Caco-2 (cell line): ENCODE measurements around the gene CEP112. TPM values are rescaled to one million over a fixed set of nuclear protein-coding genes. Genes with fewer than 3 reads are reported as not detected.

Experiments
- BruUV-seq: library from RNA; stranded (reverse); fragments of 400-500 nt; replicated peaks from 2 replicates; lab custom pipeline; 2021; lab: Mats Ljungman, UMichigan
- CTCF ChIA-PET: fragments of 300-600 bp; sonication (Branson Sonifier 250); formaldehyde crosslinking; loops from one replicate; lab custom pipeline; 2022; ENCODE audit warnings: antibody characterized with exemption; lab: Charles Lee
- POLR2A ChIA-PET: fragments of 300-600 bp; sonication (Branson Sonifier 250); formaldehyde crosslinking; loops from one replicate; lab custom pipeline; 2022; ENCODE audit warnings: antibody characterized with exemption; lab: Charles Lee
- DNase-seq, 2 experiments: peaks; one replicate each; pipeline versions ENCODE4 v3.0.0 to v3.0.0-alpha.2; 2020 to 2022
- H3K27me3 ChIP-seq: replicated peaks from 2 replicates; pipeline ENCODE4 v1.6.0; 2011; ENCODE audit warnings: low read length; ENCODE audit not compliant: control insufficient read depth, insufficient read depth
- H3K36me3 ChIP-seq: 2 replicates; pipeline ENCODE4 v1.5.1; 2011; ENCODE audit warnings: low read length; ENCODE audit not compliant: control insufficient read depth, insufficient read depth
- H3K4me1 ChIP-seq: fragments of 250-450 bp; sonication (Bioruptor Pico); 2 replicates; pipeline ENCODE4 v1.5.1; 2020; ENCODE audit warnings: mild to moderate bottlenecking
- H3K4me3 ChIP-seq: 2 replicates; pipeline ENCODE4 v1.5.1; 2011; ENCODE audit warnings: low read depth, mild to moderate bottlenecking, control low read depth, low read length
- H3K9me3 ChIP-seq: fragments of 250-450 bp; sonication (Bioruptor Pico); 2 replicates; pipeline ENCODE4 v1.5.1; 2020; ENCODE audit warnings: mild to moderate bottlenecking, moderate library complexity
- H3K27ac Mint-ChIP-seq: one replicate; pipeline ENCODE4 v1.8.0; 2022; ENCODE audit warnings: mixed read lengths; ENCODE audit not compliant: unreplicated experiment
- H3K27me3 Mint-ChIP-seq: one replicate; pipeline ENCODE4 v1.8.0; 2022; ENCODE audit warnings: mixed read lengths; ENCODE audit not compliant: insufficient read depth, unreplicated experiment
- H3K36me3 Mint-ChIP-seq: one replicate; pipeline ENCODE4 v1.8.0; 2022; ENCODE audit warnings: mild to moderate bottlenecking, mixed read lengths; ENCODE audit not compliant: insufficient read depth, unreplicated experiment
- H3K4me1 Mint-ChIP-seq: one replicate; pipeline ENCODE4 v1.8.0; 2022; ENCODE audit warnings: low read depth, mixed read lengths; ENCODE audit not compliant: unreplicated experiment
- H3K4me3 Mint-ChIP-seq: one replicate; pipeline ENCODE4 v1.8.0; 2022; ENCODE audit warnings: mild to moderate bottlenecking, moderate library complexity, mixed read lengths; ENCODE audit not compliant: unreplicated experiment
- H3K9me3 Mint-ChIP-seq: one replicate; pipeline ENCODE4 v1.8.0; 2022; ENCODE audit warnings: mixed read lengths; ENCODE audit not compliant: unreplicated experiment
- CTCF ChIP-seq, 2 experiments: fragments of 200-600 bp in 1 of 2; IDR thresholded peaks; 1 replicate in 1 of 2; 2 replicates in 1 of 2; pipeline versions ENCODE4 v1.5.1 to v1.8.0; 2011 to 2022; ENCODE audit warnings: antibody characterized with exemption in 1 of 2, control low read depth in 1 of 2, inconsistent platforms in 1 of 2, low read depth in 1 of 2, low read length in 1 of 2, mild to moderate bottlenecking in 1 of 2, moderate library complexity in 1 of 2; ENCODE audit not compliant: insufficient read depth in 1 of 2, severe bottlenecking in 1 of 2, unreplicated experiment in 1 of 2
- intact Hi-C: fragments of 100-400 bp; cut with micrococcal nuclease; formaldehyde crosslinking; loops from one replicate; pipeline ENCODE4 v1.10.0; 2022; ENCODE audit not compliant: unreplicated experiment
- total RNA-seq: library from RNA; stranded (reverse); gene quantifications from 2 replicates; pipeline ENCODE4 v1.2.3, GENCODE V29; 2022

Gene CEP112
- total RNA-seq, 1 experiment from 2014 or later, result 4.7 TPM

GRCh38 chr17:65952015-65952414 lies 239.9 kb downstream of the CEP112 start:
- no peaks in the 10 kb centered on the region for H3K36me3 ChIP-seq
- Mint-ChIP-seq H3K27ac (no peak overlapping the region), H3K4me1 (no peaks in the 10 kb centered on the region), H3K36me3 (no peaks in the 10 kb centered on the region), H3K4me3 (no peak overlapping the region), H3K9me3 (peaks cover 9% of the 10 kb centered on the region), H3K27me3 (peaks cover 4% of the 10 kb centered on the region)
- intact Hi-C loops, result no loop called here
- DNase-seq, result no peak
- H3K4me1 ChIP-seq, result no peaks in the 10 kb centered on the region
- no peaks in the 10 kb centered on the region for H3K27me3 ChIP-seq
- ChIA-PET POLR2A (no interaction called here), CTCF (no interaction called here)
- TF ChIP-seq CTCF (IDR thresholded peaks at IDR 0.05; ENCODE audit: insufficient read depth in 1 of 2, low read depth in 1 of 2, low read length in 1 of 2, severe bottlenecking in 1 of 2, unreplicated experiment in 1 of 2), result no peak
- BruUV-seq, result no TSS peak
- no peak overlapping the region for H3K4me3 ChIP-seq
- H3K9me3 ChIP-seq, result no peaks in the 10 kb centered on the region; the same call in 1 of the 2 replicates

GRCh38 chr17:65947831-65948230 lies 244.1 kb downstream of the CEP112 start:
- H3K4me1 Mint-ChIP-seq, result no peaks in the 10 kb centered on the region
- no peak overlapping the region for H3K27ac Mint-ChIP-seq
- H3K4me3 Mint-ChIP-seq, result no peak overlapping the region
- H3K9me3 Mint-ChIP-seq, result peaks cover 6% of the 10 kb centered on the region
- POLR2A ChIA-PET, result no interaction called here
- no TSS peak for BruUV-seq
- H3K27me3 ChIP-seq, result no peaks in the 10 kb centered on the region
- intact Hi-C loops, result no loop called here
- H3K4me3 ChIP-seq, result no peak overlapping the region
- TF ChIP-seq CTCF (IDR thresholded peaks at IDR 0.05; ENCODE audit: insufficient read depth in 1 of 2, low read depth in 1 of 2, low read length in 1 of 2, severe bottlenecking in 1 of 2, unreplicated experiment in 1 of 2), result no peak
- no peaks in the 10 kb centered on the region for H3K36me3 Mint-ChIP-seq
- H3K4me1 ChIP-seq, result no peaks in the 10 kb centered on the region
- no peaks in the 10 kb centered on the region for H3K9me3 ChIP-seq
- CTCF ChIA-PET, result no interaction called here
- H3K27me3 Mint-ChIP-seq, result peaks cover 7% of the 10 kb centered on the region
- DNase-seq, result no peak
- no peaks in the 10 kb centered on the region for H3K36me3 ChIP-seq

- no TSS peak for BruUV-seq
- Mint-ChIP-seq H3K36me3 (no peaks in the 10 kb centered on the region), H3K4me3 (no peak overlapping the region), H3K27ac (no peak overlapping the region), H3K4me1 (no peaks in the 10 kb centered on the region), H3K9me3 (no peaks in the 10 kb centered on the region), H3K27me3 (peaks cover 4% of the 10 kb centered on the region)
- no peak for DNase-seq
- ChIA-PET POLR2A (no interaction called here), CTCF (no interaction called here)
- intact Hi-C loops, result no loop called here
- Histone ChIP-seq H3K4me1 (no peaks in the 10 kb centered on the region), H3K36me3 (no peaks in the 10 kb centered on the region), H3K27me3 (no peaks in the 10 kb centered on the region), H3K9me3 (no peaks in the 10 kb centered on the region; the same call in 1 of the 2 replicates), H3K4me3 (no peak overlapping the region)
- no peak for TF ChIP-seq CTCF (IDR thresholded peaks at IDR 0.05; ENCODE audit: insufficient read depth in 1 of 2, low read depth in 1 of 2, low read length in 1 of 2, severe bottlenecking in 1 of 2, unreplicated experiment in 1 of 2)
These were observed 249.3 kb downstream of the CEP112 start for GRCh38 chr17:65942592-65942991.
